ENCODE results near the gene TLE3.

TLE3 gene

DNA sequence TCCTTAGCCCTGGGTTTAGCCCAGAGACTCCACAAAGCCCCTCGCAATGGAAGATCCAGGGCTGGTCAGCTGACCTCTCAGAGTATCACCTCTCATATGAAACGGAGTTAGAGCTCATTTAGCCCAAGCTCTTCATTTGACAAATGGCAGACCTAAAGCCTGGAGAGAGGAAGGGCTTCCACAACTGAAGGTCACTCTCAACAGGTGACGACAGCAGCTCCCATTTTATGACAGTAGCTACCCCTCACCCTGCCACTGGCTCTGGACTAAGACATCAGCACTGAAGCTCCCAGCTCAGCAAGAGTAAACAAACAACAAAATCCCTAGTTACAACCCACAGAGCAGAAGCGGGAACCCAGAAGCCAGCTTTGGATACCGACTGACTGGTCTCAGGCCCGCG is 33.7 kb downstream of the TLE3 start:
- no peak for DNase-seq (ENCODE audit: low read depth in 1 of 2, low spot score in 1 of 2)

GRCh38 chr15:70063261-70063925 is 34.3 kb downstream of the TLE3 start:
- DNase-seq (ENCODE audit: low read depth in 1 of 2, low spot score in 1 of 2) = no peak

- no peak for DNase-seq (ENCODE audit: low read depth in 1 of 2, low spot score in 1 of 2)
Measured at GRCh38 chr15:70062321-70062956, 35.3 kb downstream of the TLE3 start.

GRCh38 chr15:70061696-70062270 is 35.9 kb downstream of the TLE3 start:
- no peak for DNase-seq (ENCODE audit: low read depth in 1 of 2, low spot score in 1 of 2)

DNA sequence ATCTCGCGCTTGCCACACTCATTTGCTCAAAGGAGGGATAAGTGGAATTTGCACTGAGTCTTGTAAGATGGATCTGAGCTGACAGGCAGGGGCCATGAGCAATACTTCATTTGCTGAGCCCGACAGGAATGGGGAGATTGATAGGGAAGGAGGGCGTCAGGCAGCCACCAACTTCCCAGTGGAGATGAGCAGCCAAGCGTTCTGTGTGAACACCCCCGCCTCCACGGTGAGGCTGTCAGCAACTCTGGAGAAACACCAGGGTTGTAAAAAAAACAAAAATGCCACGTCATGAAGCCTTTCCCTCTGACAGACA is 36.8 kb downstream of the TLE3 start:
- no peak for DNase-seq (ENCODE audit: low read depth in 1 of 2, low spot score in 1 of 2)

- DNase-seq (ENCODE audit: low read depth in 1 of 2, low spot score in 1 of 2) = no peak
Measured at GRCh38 chr15:70060214-70060992, 37.3 kb downstream of the TLE3 start.

GRCh38 chr15:70059476-70060213 is 38.1 kb downstream of the TLE3 start:
- no peak for DNase-seq (ENCODE audit: low read depth in 1 of 2, low spot score in 1 of 2)

DNA sequence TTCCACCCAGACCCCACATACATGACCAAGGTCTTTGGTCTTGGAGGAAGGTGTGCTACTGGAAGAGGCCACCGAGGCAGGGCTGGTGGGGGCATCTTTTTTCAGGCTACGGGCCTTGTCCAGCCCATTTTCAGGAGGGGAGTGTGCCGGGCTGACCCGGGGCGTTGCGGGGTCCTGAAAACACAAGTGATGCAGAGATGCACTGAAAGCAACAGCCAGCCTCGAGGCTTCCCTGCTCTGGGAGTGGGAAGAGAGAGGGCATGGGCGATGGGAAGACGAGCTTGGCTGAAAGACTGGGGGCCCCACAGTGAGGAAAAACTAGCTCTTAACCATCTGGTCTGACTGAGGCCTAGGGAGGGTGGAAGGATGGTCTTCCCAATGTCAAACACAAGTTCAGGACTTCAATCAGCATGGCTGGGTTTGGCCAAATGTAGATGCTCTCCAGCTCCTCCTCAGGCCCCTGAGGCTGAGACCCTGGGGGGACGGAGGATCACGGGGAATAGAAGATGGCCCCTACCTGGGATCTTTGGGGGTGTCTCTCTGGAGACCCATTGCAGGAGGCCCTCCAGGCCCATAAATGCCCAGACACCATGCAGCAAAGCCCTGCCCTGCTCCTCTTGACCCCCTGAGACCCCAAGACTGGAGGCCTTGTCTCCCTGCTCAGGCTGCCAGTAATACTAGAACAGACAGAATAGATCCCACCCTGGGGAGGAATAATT is 38.9 kb downstream of the TLE3 start:
- DNase-seq (ENCODE audit: low read depth in 1 of 2, low spot score in 1 of 2) = no peak

DNA sequence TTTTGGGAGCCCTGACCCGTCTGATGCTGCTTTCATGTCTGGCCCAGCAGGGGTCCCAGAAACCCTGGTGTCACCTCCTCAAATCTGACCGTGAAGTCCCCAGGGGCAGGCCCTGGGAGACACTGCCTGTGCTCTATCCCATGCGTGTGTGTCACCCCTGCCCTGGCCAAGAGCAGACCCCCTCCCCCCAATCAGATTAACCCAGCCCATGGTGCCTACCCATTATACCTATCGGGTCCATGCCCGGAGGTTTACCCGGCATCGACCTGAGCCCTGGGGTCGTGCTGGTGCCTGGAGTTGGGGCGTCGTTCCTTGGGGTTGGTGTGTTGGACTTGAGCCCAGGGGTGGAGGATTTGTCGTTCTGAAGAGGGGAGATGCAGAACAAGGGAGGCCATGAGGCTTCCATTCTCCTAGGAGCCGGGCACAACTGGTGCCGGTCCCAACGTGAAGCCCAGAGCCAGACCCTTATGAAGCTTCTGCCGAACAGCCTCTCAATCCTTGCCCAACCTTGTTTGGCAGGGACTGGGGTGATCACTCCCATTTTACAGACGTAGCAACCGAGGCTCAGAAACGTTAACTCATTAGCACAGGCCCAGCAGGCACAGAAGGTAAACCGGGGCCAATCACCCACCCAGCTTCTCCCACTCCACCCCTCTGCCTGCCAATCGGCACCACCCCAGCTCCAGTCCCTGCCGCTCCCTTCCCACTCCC is 39.6 kb downstream of the TLE3 start:
- no peak for DNase-seq (ENCODE audit: low read depth in 1 of 2, low spot score in 1 of 2)

DNA sequence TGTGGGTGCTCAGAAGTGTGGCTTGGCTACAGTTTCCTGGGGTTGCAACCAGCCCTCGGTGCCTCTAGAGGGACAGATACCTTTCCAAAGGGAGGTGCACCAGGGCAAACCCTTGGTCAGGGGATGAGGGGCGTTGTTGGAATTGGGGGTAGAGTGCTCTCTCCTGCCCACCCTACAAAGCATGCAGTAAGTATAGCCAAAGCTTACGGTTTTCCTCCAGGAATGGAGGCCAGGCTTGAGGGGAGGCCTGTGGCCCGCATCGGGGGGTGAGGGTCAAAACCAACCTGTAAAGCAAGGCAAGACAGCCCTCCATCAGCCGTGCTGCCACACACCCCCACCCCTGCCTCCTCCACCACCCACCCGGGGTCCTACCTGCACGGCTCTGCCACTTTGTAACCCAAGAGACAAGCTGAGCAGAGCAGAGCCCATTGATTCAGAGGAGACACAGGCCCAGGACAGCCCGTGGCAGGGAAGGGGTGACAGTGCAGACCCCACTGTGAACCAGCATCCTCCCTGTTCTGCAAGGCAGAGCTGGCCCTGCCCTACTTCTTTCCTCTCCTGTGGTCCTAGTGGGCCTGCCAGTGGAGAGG is 41.5 kb downstream of the TLE3 start:
- no peak for DNase-seq (ENCODE audit: low read depth in 1 of 2, low spot score in 1 of 2)

- no peak for DNase-seq (ENCODE audit: low read depth in 1 of 2, low spot score in 1 of 2)
Measured at GRCh38 chr15:70055601-70056051, 42.1 kb downstream of the TLE3 start.

GRCh38 chr15:70054884-70055387 is 42.8 kb downstream of the TLE3 start:
- no peak for DNase-seq (ENCODE audit: low read depth in 1 of 2, low spot score in 1 of 2)

- no peak for DNase-seq (ENCODE audit: low read depth in 1 of 2, low spot score in 1 of 2)
Measured at GRCh38 chr15:70054366-70054765, 43.4 kb downstream of the TLE3 start.

GRCh38 chr15:70053716-70054229 is 43.9 kb downstream of the TLE3 start:
- no peak for DNase-seq (ENCODE audit: low read depth in 1 of 2, low spot score in 1 of 2)

GRCh38 chr15:70053001-70053715 is 44.6 kb downstream of the TLE3 start:
- DNase-seq (ENCODE audit: low read depth in 1 of 2, low spot score in 1 of 2) = no peak

DNA sequence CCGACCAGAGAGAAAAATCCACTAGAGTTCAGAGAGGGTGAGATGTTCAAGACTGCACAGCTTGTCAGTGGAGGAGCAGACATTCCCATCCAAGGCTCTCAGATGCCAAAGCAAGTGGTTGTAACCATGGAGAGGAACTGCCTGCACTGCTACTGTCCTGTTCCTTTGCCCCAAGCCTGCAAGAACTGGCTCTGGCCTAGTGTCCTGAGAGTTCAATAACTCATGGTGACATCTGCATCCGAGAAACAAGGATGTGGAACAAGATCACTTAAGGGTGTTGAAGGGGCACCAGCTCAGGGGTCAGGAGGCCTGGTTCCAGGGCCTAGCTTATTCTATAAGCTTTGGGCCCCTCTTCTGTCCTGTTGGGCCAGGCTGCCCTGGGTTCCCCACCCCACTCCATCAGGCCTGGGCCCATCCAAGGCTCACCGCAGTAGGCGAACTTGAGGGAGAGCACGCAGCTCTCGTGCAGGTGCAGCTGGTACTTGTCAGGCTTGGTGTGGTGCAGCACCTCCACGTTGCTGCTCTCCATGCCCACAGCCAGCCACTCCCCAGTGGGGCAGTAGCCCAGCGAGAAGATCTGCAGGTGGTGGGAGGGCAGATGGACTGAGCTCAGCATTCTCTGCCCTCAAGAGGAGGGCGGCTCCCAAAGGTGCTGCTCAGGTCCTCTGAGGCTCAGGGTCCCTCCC is 45.6 kb downstream of the TLE3 start:
- no peak for DNase-seq (ENCODE audit: low read depth in 1 of 2, low spot score in 1 of 2)

DNA sequence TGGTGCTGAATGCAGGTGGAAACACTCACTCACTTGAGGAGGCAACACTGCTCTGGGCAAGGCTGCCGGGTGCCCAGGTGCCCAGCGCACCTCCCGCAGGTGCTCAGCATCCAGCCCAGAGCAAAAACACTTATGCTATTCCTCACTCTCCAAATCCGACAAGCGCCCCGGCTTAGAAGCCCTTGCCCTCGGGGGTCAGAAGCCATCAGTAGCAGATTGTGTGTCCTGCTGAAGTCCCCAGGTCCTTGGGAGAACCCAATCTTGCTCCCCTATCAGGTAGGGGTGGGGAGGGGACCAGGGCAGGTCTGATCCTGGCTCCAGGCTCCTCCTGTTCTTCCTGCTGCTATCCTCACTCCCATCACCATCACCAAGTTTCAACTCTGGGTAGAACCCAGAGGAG is 46.7 kb downstream of the TLE3 start:
- DNase-seq (ENCODE audit: low read depth in 1 of 2, low spot score in 1 of 2) = no peak

GRCh38 chr15:70050441-70050840 is 47.3 kb downstream of the TLE3 start:
- DNase-seq (ENCODE audit: low read depth in 1 of 2, low spot score in 1 of 2) = no peak
